ENCODE data around the gene CDH3.

CDH3 gene

GRCh38 chr16:68737730-68738629 is 92.9 kb downstream of the CDH3 start:
- no peak for DNase-seq (ENCODE audit: low spot score)

GRCh38 chr16:68739964-68740627 is 95.0 kb downstream of the CDH3 start:
- no peak for DNase-seq (ENCODE audit: low spot score)

- no peak for DNase-seq (ENCODE audit: low spot score)
These were observed 95.7 kb downstream of the CDH3 start for GRCh38 chr16:68740628-68741346.

- DNase-seq (ENCODE audit: low spot score): no peak
These were observed 98.6 kb downstream of the CDH3 start for GRCh38 chr16:68743664-68744063.

GRCh38 chr16:68744744-68745280 is 99.7 kb downstream of the CDH3 start:
- DNase-seq (ENCODE audit: low spot score): no peak

DNA sequence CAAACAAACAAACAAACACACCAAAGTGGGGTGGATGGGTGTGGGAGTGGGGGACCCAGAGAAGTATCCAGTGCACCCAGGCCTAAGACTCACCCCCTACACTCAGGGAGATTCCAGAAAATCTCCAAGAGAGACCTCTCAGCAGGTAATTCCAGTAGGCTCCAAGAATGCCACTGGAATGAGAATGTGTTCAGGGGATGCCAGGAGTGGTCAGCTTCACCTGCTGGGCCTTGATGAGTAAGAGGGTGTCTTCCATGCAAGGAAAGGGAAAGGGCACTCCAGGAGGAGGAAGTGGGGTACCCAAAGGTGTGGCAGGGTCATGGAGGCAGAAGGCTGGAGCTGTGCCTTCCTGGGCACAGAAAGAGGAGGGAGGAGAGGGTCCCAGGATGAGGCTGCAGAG is 101.8 kb downstream of the CDH3 start:
- no peak for DNase-seq (ENCODE audit: low spot score)

GRCh38 chr16:68749432-68749831 is 104.3 kb downstream of the CDH3 start:
- no peak for DNase-seq (ENCODE audit: low spot score)

Small RNA genes lying within 50 kb of the gene (small RNA-seq; reads per million reads assigned to genes)
- gene HSPE1P5 (0 to 0.04 reads per million in 2 experiments), gene RF01233 (0 reads per million in 2 experiments), gene RNA5SP429 (0 reads per million in 2 experiments)
